WTC11 (cell line): ENCODE data around the gene TPK1. TPM values are rescaled to one million over a fixed set of nuclear protein-coding genes. Genes with fewer than 3 reads are reported as not detected.

Experiments
- ATAC-seq: fragments of 200-7000 bp; cut with Tn5 transposase; 2 replicates; pipeline ENCODE4 v1.10.0; 2021; ENCODE audit warnings: mild to moderate bottlenecking, moderate library complexity
- CTCF ChIA-PET: fragments of 300-600 bp; sonication (Branson Sonifier 250); formaldehyde crosslinking; loops from one replicate; lab custom pipeline; 2021; ENCODE audit warnings: antibody characterized with exemption; lab: Charles Lee
- POLR2A ChIA-PET: fragments of 350-600 bp; sonication (Branson Sonifier 250); formaldehyde crosslinking; loops from one replicate; lab custom pipeline; 2021; ENCODE audit warnings: antibody characterized with exemption; lab: Charles Lee
- DNase-seq: peaks from one replicate; pipeline ENCODE4 v3.0.0; 2021; ENCODE audit warnings: low spot score
- H3K27ac Mint-ChIP-seq: 2 replicates; pipeline ENCODE4 v1.8.0; 2021; ENCODE audit warnings: mixed read lengths
- H3K27me3 Mint-ChIP-seq: 2 replicates; pipeline ENCODE4 v1.8.0; 2021; ENCODE audit warnings: low read depth, mild to moderate bottlenecking, moderate library complexity, mixed read lengths
- H3K36me3 Mint-ChIP-seq: 2 replicates; pipeline ENCODE4 v1.8.0; 2021; ENCODE audit warnings: mixed read lengths
- H3K4me1 Mint-ChIP-seq: 2 replicates; pipeline ENCODE4 v1.8.0; 2022; ENCODE audit warnings: mixed read lengths
- H3K4me3 Mint-ChIP-seq: 2 replicates; pipeline ENCODE4 v1.8.0; 2021; ENCODE audit warnings: mild to moderate bottlenecking, moderate library complexity, mixed read lengths
- H3K9me3 Mint-ChIP-seq: 2 replicates; pipeline ENCODE4 v1.8.0; 2021; ENCODE audit warnings: mixed read lengths
- CREB1 ChIP-seq: sonication (generic); formaldehyde crosslinking; IDR thresholded peaks from 2 replicates; pipeline ENCODE4 v1.8.0; 2023; ENCODE audit warnings: mild to moderate bottlenecking, missing genetic modification reagents
- ESRRA ChIP-seq: sonication (generic); formaldehyde crosslinking; IDR thresholded peaks from 2 replicates; pipeline ENCODE4 v1.8.1; 2022; ENCODE audit warnings: mild to moderate bottlenecking, missing genetic modification reagents, borderline replicate concordance
- ETV6 ChIP-seq: sonication (generic); formaldehyde crosslinking; IDR thresholded peaks from 2 replicates; pipeline ENCODE4 v1.8.1; 2022; ENCODE audit warnings: mild to moderate bottlenecking, missing genetic modification reagents
- GTF2I ChIP-seq: fragments of 250-450 bp; sonication (Bioruptor Pico); conservative IDR thresholded peaks from 2 replicates; pipeline ENCODE4 v1.4.0; 2021; ENCODE audit warnings: mild to moderate bottlenecking
- HMGA2 ChIP-seq: fragments of 250-450 bp; sonication (Bioruptor Pico); IDR thresholded peaks from 2 replicates; pipeline ENCODE4 v1.4.0; 2021; ENCODE audit warnings: mild to moderate bottlenecking, moderate library complexity
- MXD4 ChIP-seq: fragments of 250-450 bp; sonication (Bioruptor Pico); IDR thresholded peaks from 2 replicates; pipeline ENCODE4 v1.8.0; 2021; ENCODE audit warnings: mild to moderate bottlenecking, moderate library complexity, borderline replicate concordance
- TEAD1 ChIP-seq: sonication (generic); formaldehyde crosslinking; IDR thresholded peaks from 2 replicates; pipeline ENCODE4 v1.8.0; 2022; ENCODE audit warnings: mild to moderate bottlenecking, missing genetic modification reagents
- TEAD4 ChIP-seq: sonication (generic); formaldehyde crosslinking; IDR thresholded peaks from 2 replicates; pipeline ENCODE4 v1.8.0; 2022; ENCODE audit warnings: mild to moderate bottlenecking, missing genetic modification reagents
- ZNF219 ChIP-seq: sonication (generic); formaldehyde crosslinking; IDR thresholded peaks from 2 replicates; pipeline ENCODE4 v1.8.0; 2023; ENCODE audit warnings: missing genetic modification reagents, mild to moderate bottlenecking, borderline replicate concordance
- total RNA-seq: library from RNA; stranded (reverse); gene quantifications from 3 replicates; pipeline ENCODE4 v1.2.3, GENCODE V29; 2021
- TF ChIP-seq, protein P1 (sequence below): sonication (generic); formaldehyde crosslinking; IDR thresholded peaks from 2 replicates; pipeline ENCODE4 v1.8.0; 2023; ENCODE audit warnings: missing genetic modification reagents
- TF ChIP-seq, protein P2 (sequence below): fragments of 250-450 bp; sonication (Bioruptor Pico); IDR thresholded peaks from 2 replicates; pipeline ENCODE4 v2.1.2; 2022; ENCODE audit warnings: mild to moderate bottlenecking, moderate library complexity
- TF ChIP-seq, protein P3 (sequence below): sonication (generic); formaldehyde crosslinking; IDR thresholded peaks from 2 replicates; pipeline ENCODE4 v1.8.1; 2023; ENCODE audit warnings: mild to moderate bottlenecking, missing genetic modification reagents, moderate library complexity
- TF ChIP-seq, protein P4 (sequence below): sonication (generic); formaldehyde crosslinking; IDR thresholded peaks from 2 replicates; pipeline ENCODE4 v1.8.0; 2022; ENCODE audit warnings: mild to moderate bottlenecking, missing genetic modification reagents
- TF ChIP-seq, protein P5 (sequence below): sonication (generic); formaldehyde crosslinking; IDR thresholded peaks from 2 replicates; pipeline ENCODE4 v1.8.1; 2023; ENCODE audit warnings: mild to moderate bottlenecking, missing genetic modification reagents
- TF ChIP-seq, protein P6 (sequence below): fragments of 250-450 bp; sonication (Bioruptor Pico); IDR thresholded peaks from 2 replicates; pipeline ENCODE4 v1.9.0; 2021; ENCODE audit warnings: moderate library complexity, mild to moderate bottlenecking, inconsistent platforms, borderline replicate concordance
- TF ChIP-seq, protein P7 (sequence below): sonication (generic); formaldehyde crosslinking; IDR thresholded peaks from 2 replicates; pipeline ENCODE4 v1.8.1; 2023; ENCODE audit warnings: mild to moderate bottlenecking, moderate library complexity, missing genetic modification reagents
- TF ChIP-seq, protein P8 (sequence below): sonication (generic); formaldehyde crosslinking; IDR thresholded peaks from 2 replicates; pipeline ENCODE4 v1.8.1; 2023; ENCODE audit warnings: mild to moderate bottlenecking, missing genetic modification reagents, borderline replicate concordance
- TF ChIP-seq, protein P9 (sequence below): sonication (generic); formaldehyde crosslinking; IDR thresholded peaks from 2 replicates; pipeline ENCODE4 v1.8.1; 2022; ENCODE audit warnings: low read depth, missing genetic modification reagents, borderline replicate concordance

TPK1 gene
- total RNA-seq, 1 experiment from 2014 or later: 2.7 TPM

DNA sequence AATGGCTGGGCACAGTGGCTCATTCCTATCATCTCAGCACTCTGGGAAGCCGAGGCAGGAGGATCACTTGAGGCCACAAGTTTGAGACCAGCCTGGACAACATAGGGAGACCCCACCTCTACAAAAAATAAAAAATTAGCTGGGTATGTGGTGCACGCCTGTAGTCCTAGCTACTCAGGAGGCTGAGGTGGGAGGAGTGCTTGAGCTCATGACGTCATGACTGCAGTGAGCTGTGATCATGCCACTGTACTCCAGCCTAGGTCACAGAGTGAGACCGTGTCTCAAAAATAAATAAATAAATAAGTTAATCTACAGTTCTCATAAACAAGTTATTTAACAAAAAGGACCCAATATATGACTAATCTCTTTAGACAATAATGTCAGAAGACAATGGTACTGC lies 76.2 kb downstream of the TPK1 start:
- H3K27ac Mint-ChIP-seq: no peak overlapping the region
- no peaks in the 10 kb centered on the region for H3K27me3 Mint-ChIP-seq
- H3K4me1 Mint-ChIP-seq: peaks cover 4% of the 10 kb centered on the region; the same call in 1 of the 2 replicates
- no peak for TF ChIP-seq TEAD4 (CRISPR knock-in tag)
- TF ChIP-seq, protein P1, sequence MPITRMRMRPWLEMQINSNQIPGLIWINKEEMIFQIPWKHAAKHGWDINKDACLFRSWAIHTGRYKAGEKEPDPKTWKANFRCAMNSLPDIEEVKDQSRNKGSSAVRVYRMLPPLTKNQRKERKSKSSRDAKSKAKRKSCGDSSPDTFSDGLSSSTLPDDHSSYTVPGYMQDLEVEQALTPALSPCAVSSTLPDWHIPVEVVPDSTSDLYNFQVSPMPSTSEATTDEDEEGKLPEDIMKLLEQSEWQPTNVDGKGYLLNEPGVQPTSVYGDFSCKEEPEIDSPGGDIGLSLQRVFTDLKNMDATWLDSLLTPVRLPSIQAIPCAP (CRISPR knock-in tag): no peak
- TF ChIP-seq ESRRA (CRISPR knock-in tag): no peak
- TF ChIP-seq TEAD1 (CRISPR knock-in tag): no peak
- TF ChIP-seq, protein P2, sequence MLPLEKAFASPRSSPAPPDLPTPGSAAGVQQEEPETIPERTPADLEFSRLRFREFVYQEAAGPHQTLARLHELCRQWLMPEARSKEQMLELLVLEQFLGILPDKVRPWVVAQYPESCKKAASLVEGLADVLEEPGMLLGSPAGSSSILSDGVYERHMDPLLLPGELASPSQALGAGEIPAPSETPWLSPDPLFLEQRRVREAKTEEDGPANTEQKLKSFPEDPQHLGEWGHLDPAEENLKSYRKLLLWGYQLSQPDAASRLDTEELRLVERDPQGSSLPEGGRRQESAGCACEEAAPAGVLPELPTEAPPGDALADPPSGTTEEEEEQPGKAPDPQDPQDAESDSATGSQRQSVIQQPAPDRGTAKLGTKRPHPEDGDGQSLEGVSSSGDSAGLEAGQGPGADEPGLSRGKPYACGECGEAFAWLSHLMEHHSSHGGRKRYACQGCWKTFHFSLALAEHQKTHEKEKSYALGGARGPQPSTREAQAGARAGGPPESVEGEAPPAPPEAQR (CRISPR knock-in tag): no peak
- TF ChIP-seq HMGA2 (CRISPR knock-in tag): no peak
- TF ChIP-seq, protein P3, sequence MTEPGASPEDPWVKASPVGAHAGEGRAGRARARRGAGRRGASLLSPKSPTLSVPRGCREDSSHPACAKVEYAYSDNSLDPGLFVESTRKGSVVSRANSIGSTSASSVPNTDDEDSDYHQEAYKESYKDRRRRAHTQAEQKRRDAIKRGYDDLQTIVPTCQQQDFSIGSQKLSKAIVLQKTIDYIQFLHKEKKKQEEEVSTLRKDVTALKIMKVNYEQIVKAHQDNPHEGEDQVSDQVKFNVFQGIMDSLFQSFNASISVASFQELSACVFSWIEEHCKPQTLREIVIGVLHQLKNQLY (CRISPR knock-in tag): no peak
- TF ChIP-seq GTF2I (CRISPR knock-in tag): no peak
- TF ChIP-seq, protein P4, sequence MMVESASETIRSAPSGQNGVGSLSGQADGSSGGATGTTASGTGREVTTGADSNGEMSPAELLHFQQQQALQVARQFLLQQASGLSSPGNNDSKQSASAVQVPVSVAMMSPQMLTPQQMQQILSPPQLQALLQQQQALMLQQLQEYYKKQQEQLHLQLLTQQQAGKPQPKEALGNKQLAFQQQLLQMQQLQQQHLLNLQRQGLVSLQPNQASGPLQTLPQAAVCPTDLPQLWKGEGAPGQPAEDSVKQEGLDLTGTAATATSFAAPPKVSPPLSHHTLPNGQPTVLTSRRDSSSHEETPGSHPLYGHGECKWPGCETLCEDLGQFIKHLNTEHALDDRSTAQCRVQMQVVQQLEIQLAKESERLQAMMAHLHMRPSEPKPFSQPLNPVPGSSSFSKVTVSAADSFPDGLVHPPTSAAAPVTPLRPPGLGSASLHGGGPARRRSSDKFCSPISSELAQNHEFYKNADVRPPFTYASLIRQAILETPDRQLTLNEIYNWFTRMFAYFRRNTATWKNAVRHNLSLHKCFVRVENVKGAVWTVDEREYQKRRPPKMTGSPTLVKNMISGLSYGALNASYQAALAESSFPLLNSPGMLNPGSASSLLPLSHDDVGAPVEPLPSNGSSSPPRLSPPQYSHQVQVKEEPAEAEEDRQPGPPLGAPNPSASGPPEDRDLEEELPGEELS (CRISPR knock-in tag): no peak
- TF ChIP-seq, protein P5, sequence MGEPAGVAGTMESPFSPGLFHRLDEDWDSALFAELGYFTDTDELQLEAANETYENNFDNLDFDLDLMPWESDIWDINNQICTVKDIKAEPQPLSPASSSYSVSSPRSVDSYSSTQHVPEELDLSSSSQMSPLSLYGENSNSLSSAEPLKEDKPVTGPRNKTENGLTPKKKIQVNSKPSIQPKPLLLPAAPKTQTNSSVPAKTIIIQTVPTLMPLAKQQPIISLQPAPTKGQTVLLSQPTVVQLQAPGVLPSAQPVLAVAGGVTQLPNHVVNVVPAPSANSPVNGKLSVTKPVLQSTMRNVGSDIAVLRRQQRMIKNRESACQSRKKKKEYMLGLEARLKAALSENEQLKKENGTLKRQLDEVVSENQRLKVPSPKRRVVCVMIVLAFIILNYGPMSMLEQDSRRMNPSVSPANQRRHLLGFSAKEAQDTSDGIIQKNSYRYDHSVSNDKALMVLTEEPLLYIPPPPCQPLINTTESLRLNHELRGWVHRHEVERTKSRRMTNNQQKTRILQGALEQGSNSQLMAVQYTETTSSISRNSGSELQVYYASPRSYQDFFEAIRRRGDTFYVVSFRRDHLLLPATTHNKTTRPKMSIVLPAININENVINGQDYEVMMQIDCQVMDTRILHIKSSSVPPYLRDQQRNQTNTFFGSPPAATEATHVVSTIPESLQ (CRISPR knock-in tag): no peak
- TF ChIP-seq, protein P6, sequence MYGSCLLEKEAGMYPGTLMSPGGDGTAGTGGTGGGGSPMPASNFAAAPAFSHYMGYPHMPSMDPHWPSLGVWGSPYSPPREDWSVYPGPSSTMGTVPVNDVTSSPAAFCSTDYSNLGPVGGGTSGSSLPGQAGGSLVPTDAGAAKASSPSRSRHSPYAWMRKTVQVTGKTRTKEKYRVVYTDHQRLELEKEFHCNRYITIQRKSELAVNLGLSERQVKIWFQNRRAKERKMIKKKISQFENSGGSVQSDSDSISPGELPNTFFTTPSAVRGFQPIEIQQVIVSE: no peak
- no peak for TF ChIP-seq MXD4 (CRISPR knock-in tag)
- TF ChIP-seq, protein P7, sequence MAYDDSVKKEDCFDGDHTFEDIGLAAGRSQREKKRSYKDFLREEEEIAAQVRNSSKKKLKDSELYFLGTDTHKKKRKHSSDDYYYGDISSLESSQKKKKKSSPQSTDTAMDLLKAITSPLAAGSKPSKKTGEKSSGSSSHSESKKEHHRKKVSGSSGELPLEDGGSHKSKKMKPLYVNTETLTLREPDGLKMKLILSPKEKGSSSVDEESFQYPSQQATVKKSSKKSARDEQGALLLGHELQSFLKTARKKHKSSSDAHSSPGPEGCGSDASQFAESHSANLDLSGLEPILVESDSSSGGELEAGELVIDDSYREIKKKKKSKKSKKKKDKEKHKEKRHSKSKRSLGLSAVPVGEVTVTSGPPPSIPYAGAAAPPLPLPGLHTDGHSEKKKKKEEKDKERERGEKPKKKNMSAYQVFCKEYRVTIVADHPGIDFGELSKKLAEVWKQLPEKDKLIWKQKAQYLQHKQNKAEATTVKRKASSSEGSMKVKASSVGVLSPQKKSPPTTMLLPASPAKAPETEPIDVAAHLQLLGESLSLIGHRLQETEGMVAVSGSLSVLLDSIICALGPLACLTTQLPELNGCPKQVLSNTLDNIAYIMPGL (CRISPR knock-in tag): no peak
- TF ChIP-seq CREB1: no peak
- ChIA-PET POLR2A (no interaction called here), CTCF (no interaction called here)
- H3K36me3 Mint-ChIP-seq: peaks cover 2% of the 10 kb centered on the region; the same call in 1 of the 2 replicates
- ATAC-seq (no peak), DNase-seq (no peak)
- no peak overlapping the region for H3K4me3 Mint-ChIP-seq
- peaks cover 11% of the 10 kb centered on the region; the same call in 1 of the 2 replicates for H3K9me3 Mint-ChIP-seq

DNA sequence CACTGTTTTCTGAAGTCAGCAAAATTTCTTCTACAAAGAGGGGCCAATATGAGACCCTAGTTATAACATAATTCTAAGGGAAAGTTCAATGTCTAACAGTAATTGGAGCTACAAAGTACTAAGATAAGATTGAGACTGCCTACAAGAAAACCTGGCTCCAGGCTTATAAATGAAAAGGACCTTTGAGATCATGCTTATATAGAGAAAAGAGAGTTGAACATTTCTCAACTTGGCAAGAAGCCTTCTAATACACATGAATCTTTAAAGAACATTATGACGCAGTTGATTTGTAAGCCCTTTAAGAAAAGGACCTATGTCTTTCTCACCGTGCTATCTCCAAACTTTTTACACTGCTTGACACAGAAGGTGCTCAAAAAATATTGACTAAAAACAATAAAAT lies 87.9 kb downstream of the TPK1 start:
- Mint-ChIP-seq H3K4me1 (no peaks in the 10 kb centered on the region), H3K9me3 (peaks cover under 1% of the 10 kb centered on the region; the same call in 1 of the 2 replicates), H3K36me3 (no peaks in the 10 kb centered on the region), H3K27me3 (no peaks in the 10 kb centered on the region), H3K4me3 (no peak overlapping the region), H3K27ac (no peak overlapping the region)
- ATAC-seq: no peak
- POLR2A ChIA-PET: no interaction called here
- CTCF ChIA-PET: interaction anchor here (1.2 to 2.4 kb wide), 2 partner anchors 10 to 40 kb away, joined by 4 to 9 read pairs; no protein-coding TSS in a partner anchor
- no peak for DNase-seq
- TF ChIP-seq, protein P8, sequence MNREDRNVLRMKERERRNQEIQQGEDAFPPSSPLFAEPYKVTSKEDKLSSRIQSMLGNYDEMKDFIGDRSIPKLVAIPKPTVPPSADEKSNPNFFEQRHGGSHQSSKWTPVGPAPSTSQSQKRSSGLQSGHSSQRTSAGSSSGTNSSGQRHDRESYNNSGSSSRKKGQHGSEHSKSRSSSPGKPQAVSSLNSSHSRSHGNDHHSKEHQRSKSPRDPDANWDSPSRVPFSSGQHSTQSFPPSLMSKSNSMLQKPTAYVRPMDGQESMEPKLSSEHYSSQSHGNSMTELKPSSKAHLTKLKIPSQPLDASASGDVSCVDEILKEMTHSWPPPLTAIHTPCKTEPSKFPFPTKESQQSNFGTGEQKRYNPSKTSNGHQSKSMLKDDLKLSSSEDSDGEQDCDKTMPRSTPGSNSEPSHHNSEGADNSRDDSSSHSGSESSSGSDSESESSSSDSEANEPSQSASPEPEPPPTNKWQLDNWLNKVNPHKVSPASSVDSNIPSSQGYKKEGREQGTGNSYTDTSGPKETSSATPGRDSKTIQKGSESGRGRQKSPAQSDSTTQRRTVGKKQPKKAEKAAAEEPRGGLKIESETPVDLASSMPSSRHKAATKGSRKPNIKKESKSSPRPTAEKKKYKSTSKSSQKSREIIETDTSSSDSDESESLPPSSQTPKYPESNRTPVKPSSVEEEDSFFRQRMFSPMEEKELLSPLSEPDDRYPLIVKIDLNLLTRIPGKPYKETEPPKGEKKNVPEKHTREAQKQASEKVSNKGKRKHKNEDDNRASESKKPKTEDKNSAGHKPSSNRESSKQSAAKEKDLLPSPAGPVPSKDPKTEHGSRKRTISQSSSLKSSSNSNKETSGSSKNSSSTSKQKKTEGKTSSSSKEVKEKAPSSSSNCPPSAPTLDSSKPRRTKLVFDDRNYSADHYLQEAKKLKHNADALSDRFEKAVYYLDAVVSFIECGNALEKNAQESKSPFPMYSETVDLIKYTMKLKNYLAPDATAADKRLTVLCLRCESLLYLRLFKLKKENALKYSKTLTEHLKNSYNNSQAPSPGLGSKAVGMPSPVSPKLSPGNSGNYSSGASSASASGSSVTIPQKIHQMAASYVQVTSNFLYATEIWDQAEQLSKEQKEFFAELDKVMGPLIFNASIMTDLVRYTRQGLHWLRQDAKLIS (CRISPR knock-in tag): no peak
- TF ChIP-seq, protein P9, sequence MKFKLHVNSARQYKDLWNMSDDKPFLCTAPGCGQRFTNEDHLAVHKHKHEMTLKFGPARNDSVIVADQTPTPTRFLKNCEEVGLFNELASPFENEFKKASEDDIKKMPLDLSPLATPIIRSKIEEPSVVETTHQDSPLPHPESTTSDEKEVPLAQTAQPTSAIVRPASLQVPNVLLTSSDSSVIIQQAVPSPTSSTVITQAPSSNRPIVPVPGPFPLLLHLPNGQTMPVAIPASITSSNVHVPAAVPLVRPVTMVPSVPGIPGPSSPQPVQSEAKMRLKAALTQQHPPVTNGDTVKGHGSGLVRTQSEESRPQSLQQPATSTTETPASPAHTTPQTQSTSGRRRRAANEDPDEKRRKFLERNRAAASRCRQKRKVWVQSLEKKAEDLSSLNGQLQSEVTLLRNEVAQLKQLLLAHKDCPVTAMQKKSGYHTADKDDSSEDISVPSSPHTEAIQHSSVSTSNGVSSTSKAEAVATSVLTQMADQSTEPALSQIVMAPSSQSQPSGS (CRISPR knock-in tag): no peak
- TF ChIP-seq ZNF219 (CRISPR knock-in tag) (no peak), ETV6 (no peak)
